ENCODE results near the gene MED6. TPM values are rescaled to one million over a fixed set of nuclear protein-coding genes. Genes with fewer than 3 reads are reported as not detected.

MED6 gene
- total RNA-seq, 1 experiment from 2014 or later, result 55.3 TPM

DNA sequence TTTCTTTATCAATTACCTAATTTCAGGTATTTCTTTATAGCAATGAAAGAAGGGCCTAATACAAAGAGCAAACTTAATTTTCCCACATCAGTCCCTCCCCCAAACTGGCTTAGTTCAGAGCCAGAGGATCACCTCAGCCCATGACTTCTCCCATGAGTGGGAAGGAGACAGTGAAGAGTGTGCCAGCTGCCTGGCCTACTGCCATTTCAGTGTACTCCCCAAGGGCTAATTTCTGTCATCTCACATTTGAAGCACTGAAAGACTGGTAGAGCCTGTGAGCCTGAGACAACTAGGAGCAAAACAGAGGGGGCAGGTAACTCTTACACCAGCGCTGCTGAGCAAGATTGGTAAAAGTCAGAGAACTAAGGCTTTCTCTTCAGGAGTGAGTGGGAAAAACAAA is 36.6 kb downstream of the MED6 start:
- H4K8ac ChIP-seq (replicated peaks; ENCODE audit: insufficient read length, low read depth, low read length), result no peak overlapping the region
- Mint-ChIP-seq H3K36me3 (ENCODE audit: insufficient read depth in 1 of 3, low read depth in 3 of 3) (peaks cover 59 to 64% (median 60%) of the 10 kb centered on the region in 3 experiments), H3K27ac (no peak overlapping the region), H3K4me3 (no peak overlapping the region), H3K9me3 (peaks cover 40 to 46% of the 10 kb centered on the region in 2 experiments), H3K27me3 (ENCODE audit: low read depth) (no peaks in the 10 kb centered on the region), H3K4me1 (peaks cover 4 to 6% of the 10 kb centered on the region in 2 experiments; a peak in 3 of 4 replicates)
- H4K20me1 ChIP-seq (ENCODE audit: control insufficient read depth, insufficient read depth, insufficient read length), result no peaks in the 10 kb centered on the region
- WGBS (ENCODE audit: extremely low coverage, insufficient read length, low lambda C conversion rate), result no CpG with 5 or more reads among the region's 1 CpG
- H2AFZ ChIP-seq (ENCODE audit: low read length), result no peak overlapping the region
- no peak overlapping the region for H2BK12ac ChIP-seq (ENCODE audit: insufficient read length, low read depth, low read length)
- H3K14ac ChIP-seq (ENCODE audit: insufficient read depth, low read length), result no peak overlapping the region
- H3K9me3 ChIP-seq (ENCODE audit: control insufficient read depth, low read depth, low read length), result peaks cover 13% of the 10 kb centered on the region
- no peaks in the 10 kb centered on the region for H3K79me1 ChIP-seq (ENCODE audit: insufficient read depth, low read depth, low read length, poor library complexity, severe bottlenecking)
- H2BK20ac ChIP-seq (ENCODE audit: low read depth, low read length, poor library complexity, severe bottlenecking), result no peak overlapping the region
- no peak overlapping the region for H3K27ac ChIP-seq (ENCODE audit: insufficient read length, low read depth, low read length)
- TF ChIP-seq, protein P1, sequence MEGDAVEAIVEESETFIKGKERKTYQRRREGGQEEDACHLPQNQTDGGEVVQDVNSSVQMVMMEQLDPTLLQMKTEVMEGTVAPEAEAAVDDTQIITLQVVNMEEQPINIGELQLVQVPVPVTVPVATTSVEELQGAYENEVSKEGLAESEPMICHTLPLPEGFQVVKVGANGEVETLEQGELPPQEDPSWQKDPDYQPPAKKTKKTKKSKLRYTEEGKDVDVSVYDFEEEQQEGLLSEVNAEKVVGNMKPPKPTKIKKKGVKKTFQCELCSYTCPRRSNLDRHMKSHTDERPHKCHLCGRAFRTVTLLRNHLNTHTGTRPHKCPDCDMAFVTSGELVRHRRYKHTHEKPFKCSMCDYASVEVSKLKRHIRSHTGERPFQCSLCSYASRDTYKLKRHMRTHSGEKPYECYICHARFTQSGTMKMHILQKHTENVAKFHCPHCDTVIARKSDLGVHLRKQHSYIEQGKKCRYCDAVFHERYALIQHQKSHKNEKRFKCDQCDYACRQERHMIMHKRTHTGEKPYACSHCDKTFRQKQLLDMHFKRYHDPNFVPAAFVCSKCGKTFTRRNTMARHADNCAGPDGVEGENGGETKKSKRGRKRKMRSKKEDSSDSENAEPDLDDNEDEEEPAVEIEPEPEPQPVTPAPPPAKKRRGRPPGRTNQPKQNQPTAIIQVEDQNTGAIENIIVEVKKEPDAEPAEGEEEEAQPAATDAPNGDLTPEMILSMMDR (conservative IDR thresholded peaks at IDR 0.05), result no peak
- H3K56ac ChIP-seq (ENCODE audit: insufficient read length, low read depth, low read length), result no peak overlapping the region
- DNase-seq, result no peak
- no peak overlapping the region for H2BK5ac ChIP-seq (ENCODE audit: insufficient read length, low read length)
- H4K91ac ChIP-seq (ENCODE audit: insufficient read length, low read depth, low read length), result no peak overlapping the region
- H2BK120ac ChIP-seq (ENCODE audit: low read depth, low read length, poor library complexity, severe bottlenecking), result no peak overlapping the region
- no peak overlapping the region for H3T11ph ChIP-seq (ENCODE audit: low read length)
- H3K23ac ChIP-seq (ENCODE audit: insufficient read length, low read depth, low read length), result no peak overlapping the region
- no peaks in the 10 kb centered on the region for H3K23me2 ChIP-seq (ENCODE audit: insufficient read length, low read depth, low read length, poor library complexity, severe bottlenecking)
- H3K9ac ChIP-seq (ENCODE audit: extremely low read depth, insufficient read length, low read length), result no peak overlapping the region
- no peak overlapping the region for H2AK5ac ChIP-seq (ENCODE audit: insufficient read length, low read length)
- no peaks in the 10 kb centered on the region for H3K4me1 ChIP-seq (ENCODE audit: insufficient read depth, low read length)
- no peak overlapping the region for H4K5ac ChIP-seq (ENCODE audit: insufficient read length, low read depth, low read length)
- H3K27me3 ChIP-seq (ENCODE audit: insufficient read depth, low read length), result no peaks in the 10 kb centered on the region
- no peak overlapping the region for H3K4me2 ChIP-seq (ENCODE audit: insufficient read depth, insufficient read length, low read length)
- H3K4ac ChIP-seq (ENCODE audit: low read depth, low read length), result no peak overlapping the region
- H3K18ac ChIP-seq (ENCODE audit: insufficient read length, low read depth, low read length), result no peak overlapping the region
- no peaks in the 10 kb centered on the region for H3K79me2 ChIP-seq (ENCODE audit: insufficient read depth, low read length)
- no peak overlapping the region for H2BK15ac ChIP-seq (ENCODE audit: low read depth, low read length)
